Measurements from ENCODE around the gene SORCS2. TPM values are rescaled to one million over a fixed set of nuclear protein-coding genes. Genes with fewer than 3 reads are reported as not detected.

Gene SORCS2
- total and polyA plus RNA-seq, 12 donors: 0.67 to 15.5 (median 1.3) TPM

DNA sequence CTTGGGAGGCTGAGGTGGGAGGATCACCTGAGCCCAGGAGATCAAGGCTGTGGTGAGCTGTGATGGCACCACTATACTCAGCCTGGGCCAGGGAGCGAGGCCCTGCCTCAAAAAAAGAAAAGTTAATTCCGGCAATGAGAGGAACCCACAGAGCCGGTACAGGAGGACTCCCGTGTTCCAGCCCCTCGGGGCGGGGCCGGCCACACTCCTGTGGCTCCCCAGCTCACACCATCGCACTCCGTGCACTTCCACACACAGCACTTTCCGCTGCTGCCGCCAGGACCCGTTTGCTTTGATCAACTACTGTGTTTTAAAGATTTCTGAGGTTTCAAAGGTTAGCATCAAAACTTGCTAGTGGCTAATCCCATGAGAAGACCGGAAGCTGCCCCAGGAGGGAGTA lies 575.6 kb downstream of the SORCS2 start:
- Histone ChIP-seq H3K27me3 (no peaks in the 10 kb centered on the region), H3K27ac (no peak overlapping the region), H3K36me3 (replicated peaks in 1 of 2) (peaks cover 0 to 17% of the 10 kb centered on the region in 2 donors), H3K9me3 (replicated peaks in 1 of 3) (no peaks in the 10 kb centered on the region), H3K4me1 (replicated peaks in 1 of 2) (no peaks in the 10 kb centered on the region), H3K4me3 (no peak overlapping the region)
- TF ChIP-seq POLR2A (IDR thresholded peaks at IDR 0.05): no peak
- TF ChIP-seq, protein P1, sequence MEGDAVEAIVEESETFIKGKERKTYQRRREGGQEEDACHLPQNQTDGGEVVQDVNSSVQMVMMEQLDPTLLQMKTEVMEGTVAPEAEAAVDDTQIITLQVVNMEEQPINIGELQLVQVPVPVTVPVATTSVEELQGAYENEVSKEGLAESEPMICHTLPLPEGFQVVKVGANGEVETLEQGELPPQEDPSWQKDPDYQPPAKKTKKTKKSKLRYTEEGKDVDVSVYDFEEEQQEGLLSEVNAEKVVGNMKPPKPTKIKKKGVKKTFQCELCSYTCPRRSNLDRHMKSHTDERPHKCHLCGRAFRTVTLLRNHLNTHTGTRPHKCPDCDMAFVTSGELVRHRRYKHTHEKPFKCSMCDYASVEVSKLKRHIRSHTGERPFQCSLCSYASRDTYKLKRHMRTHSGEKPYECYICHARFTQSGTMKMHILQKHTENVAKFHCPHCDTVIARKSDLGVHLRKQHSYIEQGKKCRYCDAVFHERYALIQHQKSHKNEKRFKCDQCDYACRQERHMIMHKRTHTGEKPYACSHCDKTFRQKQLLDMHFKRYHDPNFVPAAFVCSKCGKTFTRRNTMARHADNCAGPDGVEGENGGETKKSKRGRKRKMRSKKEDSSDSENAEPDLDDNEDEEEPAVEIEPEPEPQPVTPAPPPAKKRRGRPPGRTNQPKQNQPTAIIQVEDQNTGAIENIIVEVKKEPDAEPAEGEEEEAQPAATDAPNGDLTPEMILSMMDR (IDR thresholded peaks at IDR 0.05): no peak
- WGBS, 4 donors: 88 to 94% (median 93%) methylated on average over 13 of the region's 13 CpGs
- DNase-seq: no peak
- intact Hi-C loops (cut with DNase I): no loop called here

DNA sequence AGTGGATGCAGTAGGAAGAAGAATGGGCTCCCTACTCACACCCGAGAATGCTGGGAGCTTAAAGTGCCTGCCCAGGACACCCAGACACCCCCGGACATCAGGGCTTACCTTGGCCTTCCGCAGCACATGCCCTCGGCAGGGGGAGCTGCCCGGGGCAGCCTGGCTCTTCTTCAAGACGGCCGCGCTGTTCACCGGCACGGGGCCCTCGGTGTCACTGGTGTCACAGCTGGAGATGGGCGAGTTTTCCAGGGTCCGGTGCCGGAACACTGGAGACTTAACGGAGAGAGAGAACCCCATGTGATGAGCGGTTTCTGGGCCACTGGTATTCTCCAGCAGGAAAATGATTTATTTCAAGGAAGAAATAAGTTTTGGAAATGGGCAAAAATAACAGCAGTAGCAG lies 576.4 kb downstream of the SORCS2 start:
- intact Hi-C loops (cut with DNase I): no loop called here
- Histone ChIP-seq H3K27ac (no peak overlapping the region), H3K4me1 (replicated peaks in 1 of 2) (no peaks in the 10 kb centered on the region)

DNA sequence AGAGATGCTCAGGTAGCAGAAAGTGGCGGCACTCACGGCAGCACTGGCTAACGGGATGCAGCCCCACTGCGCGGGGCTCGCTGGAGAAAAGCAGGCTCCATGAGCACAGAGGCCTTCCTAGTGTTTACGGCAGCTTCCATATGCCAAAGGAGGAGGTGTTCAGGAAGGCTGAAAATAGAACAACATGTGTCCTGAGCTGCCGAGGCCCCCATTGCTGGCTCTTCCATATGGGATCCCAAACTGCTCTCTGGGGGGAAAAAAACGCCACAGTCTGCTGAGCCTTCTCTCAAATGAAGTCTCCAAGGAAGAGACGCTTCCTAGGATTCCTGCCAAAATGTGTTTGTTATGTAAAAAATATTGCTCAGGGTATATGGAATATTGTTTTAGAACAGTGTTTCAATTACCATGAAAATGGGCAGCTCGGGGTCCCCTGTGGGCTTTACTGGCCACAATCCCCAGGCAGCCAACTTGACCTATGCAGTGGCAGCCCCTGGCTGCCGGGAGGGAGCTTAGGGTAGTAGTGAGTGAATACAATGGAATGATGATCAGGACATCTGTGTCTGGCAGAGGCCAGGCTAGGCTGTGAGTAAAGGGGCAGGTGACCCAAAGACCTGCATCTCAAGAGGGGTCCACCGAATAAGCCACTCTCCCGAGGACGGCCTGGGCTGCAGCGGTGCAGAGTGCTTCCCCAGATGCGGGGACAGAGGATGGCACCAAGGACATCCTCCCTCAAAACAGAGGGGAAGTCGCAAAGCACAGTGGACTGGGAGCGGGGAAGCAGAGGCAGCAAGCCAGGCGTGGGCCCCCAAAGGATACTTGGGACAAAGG lies 577.3 kb downstream of the SORCS2 start:
- Histone ChIP-seq H3K9me3 (replicated peaks in 1 of 3) (no peaks in the 10 kb centered on the region), H3K4me1 (replicated peaks in 1 of 2) (no peaks in the 10 kb centered on the region), H3K27ac (no peak overlapping the region), H3K4me3 (no peak overlapping the region), H3K36me3 (replicated peaks in 1 of 2) (peaks cover 0 to 20% of the 10 kb centered on the region in 2 donors), H3K27me3 (no peaks in the 10 kb centered on the region)
- DNase-seq: no peak
- intact Hi-C loops (cut with DNase I): no loop called here
- WGBS, 4 donors: 90 to 92% (median 92%) methylated on average over 14 to 20 of the region's 20 CpGs
- TF ChIP-seq, protein P1 (IDR thresholded peaks at IDR 0.05): no peak
- TF ChIP-seq POLR2A (IDR thresholded peaks at IDR 0.05): no peak

More for the DNA sequence above, 576.4 kb downstream of the SORCS2 start:
- Histone ChIP-seq H3K4me3 (no peak overlapping the region), H3K27me3 (no peaks in the 10 kb centered on the region), H3K36me3 (replicated peaks in 1 of 2) (peaks cover 0 to 12% of the 10 kb centered on the region in 2 donors), H3K9me3 (replicated peaks in 1 of 3) (no peaks in the 10 kb centered on the region)
- DNase-seq: no peak
- WGBS, 4 donors: 86 to 97% (median 94%) methylated on average over 8 to 16 of the region's 16 CpGs
- TF ChIP-seq, protein P1 (IDR thresholded peaks at IDR 0.05): no peak
- TF ChIP-seq POLR2A (IDR thresholded peaks at IDR 0.05): no peak

DNA sequence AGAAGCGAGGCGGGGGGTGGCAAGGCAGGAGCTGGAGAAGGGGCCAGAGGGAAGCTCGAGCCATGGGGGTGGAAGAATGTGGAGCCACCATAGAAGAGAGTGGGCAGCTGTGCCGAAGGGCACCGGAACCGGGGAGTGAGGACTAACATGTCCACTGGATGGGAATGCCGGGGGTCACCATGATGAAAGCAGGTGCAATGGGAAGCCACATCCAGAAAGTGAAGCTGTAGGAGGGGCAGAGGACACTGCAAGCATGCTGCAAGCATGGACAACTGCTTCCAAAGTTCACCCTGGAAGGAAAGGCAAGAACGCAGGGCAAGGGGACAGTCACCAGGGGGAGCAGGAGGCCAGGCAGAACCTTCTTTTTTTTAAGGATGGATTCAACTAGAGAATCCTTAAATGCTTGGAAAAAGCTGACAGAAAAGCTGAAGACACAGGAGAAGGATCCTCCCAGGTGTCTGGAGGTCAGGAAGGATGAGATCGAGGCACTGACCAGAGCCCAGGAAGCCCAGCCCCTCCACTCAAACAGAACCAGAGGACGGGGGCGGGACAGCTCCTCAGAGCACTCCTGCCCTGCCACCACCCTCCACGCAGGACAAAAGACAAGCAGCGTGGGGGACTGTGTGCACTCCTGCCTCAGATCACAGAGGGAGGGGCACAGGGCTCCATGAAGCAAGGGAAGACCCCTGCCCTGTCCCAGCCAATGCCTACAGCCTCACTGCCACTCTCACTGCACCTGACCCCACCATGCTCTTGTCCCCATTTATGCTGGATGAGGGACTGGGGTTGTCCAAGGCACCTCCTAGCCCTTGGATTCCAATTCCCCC lies 578.1 kb downstream of the SORCS2 start:
- no peak for DNase-seq
- Histone ChIP-seq H3K27ac (no peak overlapping the region), H3K4me3 (no peak overlapping the region), H3K9me3 (replicated peaks in 1 of 3) (no peaks in the 10 kb centered on the region), H3K36me3 (replicated peaks in 1 of 2) (peaks cover 0 to 22% of the 10 kb centered on the region in 2 donors), H3K27me3 (no peaks in the 10 kb centered on the region), H3K4me1 (replicated peaks in 1 of 2) (no peaks in the 10 kb centered on the region)
- intact Hi-C loops (cut with DNase I): no loop called here
- WGBS, 4 donors: 77 to 88% (median 86%) methylated on average over 11 to 13 of the region's 13 CpGs
- TF ChIP-seq POLR2A (IDR thresholded peaks at IDR 0.05): no peak
- TF ChIP-seq, protein P1 (IDR thresholded peaks at IDR 0.05): peak in 5 of 6 experiments; percentile 12 to 43 (median 30)
